GM23338 (cell line): ENCODE results near the gene PHF20. TPM values are rescaled to one million over a fixed set of nuclear protein-coding genes. Genes with fewer than 3 reads are reported as not detected.

Source experiments
- ETS1 ChIP-seq: IDR thresholded peaks from 2 replicates; pipeline ENCODE4 v1.6.1; 2016; ENCODE audit warnings: antibody characterized with exemption
- EZH2 ChIP-seq: fragments of 200-600 bp; sonication (generic); IDR thresholded peaks from one replicate; pipeline ENCODE4 v1.8.0; 2017; ENCODE audit warnings: antibody characterized with exemption, mild to moderate bottlenecking, low read depth; ENCODE audit not compliant: unreplicated experiment
- EZH2phosphoT487 ChIP-seq: fragments of 200-600 bp; sonication (generic); IDR thresholded peaks from one replicate; pipeline ENCODE4 v1.8.1; 2018; ENCODE audit warnings: antibody characterized with exemption; ENCODE audit not compliant: unreplicated experiment
- ZNF114 ChIP-seq: fragments of 250-450 bp; sonication (Bioruptor Pico); IDR thresholded peaks from 2 replicates; pipeline ENCODE4 v1.5.0; 2020; ENCODE audit warnings: mild to moderate bottlenecking, moderate library complexity
- ZNF331 ChIP-seq: fragments of 250-450 bp; sonication (Bioruptor Pico); IDR thresholded peaks from 2 replicates; pipeline ENCODE4 v1.5.0; 2020; ENCODE audit warnings: low read depth, mild to moderate bottlenecking, moderate library complexity
- polyA plus RNA-seq: library from polyadenylated mRNA; unstranded; fragments of >200 nt; fragmentation: Nextera tagmentation; extraction: Ambion mirVana; gene quantifications from 2 replicates; pipeline ENCODE4 v1.2.1, GENCODE V29; 2016
- total RNA-seq: library from RNA; depleted of rRNA; stranded (reverse); fragments of >200 nt; shearing (Covaris generic); gene quantifications from 2 replicates; pipeline ENCODE4 v1.2.3, GENCODE V29; 2014
- TF ChIP-seq, protein P1 (sequence below): fragments of 250-450 bp; sonication (Bioruptor Pico); IDR thresholded peaks from 2 replicates; pipeline ENCODE4 v1.5.0; 2020; ENCODE audit warnings: mild to moderate bottlenecking, moderate library complexity
- TF ChIP-seq, protein P2 (sequence below), 2 experiments: fragments of 200-600 bp in 1 of 2; sonication (generic) in 1 of 2; conservative IDR thresholded peaks; 2 replicates each; pipeline versions ENCODE4 v1.5.1 to v1.6.1; 2016 to 2017; ENCODE audit warnings: antibody characterized with exemption in 2 of 2, low read depth in 2 of 2, mild to moderate bottlenecking in 2 of 2, moderate library complexity in 1 of 2

PHF20 gene
- total and polyA plus RNA-seq, 2 experiments from 2014 or later: 71.8 to 103 TPM

GRCh38 chr20:35792740-35793139 lies 20.9 kb downstream of the PHF20 start (continued):
- TF ChIP-seq, protein P1, sequence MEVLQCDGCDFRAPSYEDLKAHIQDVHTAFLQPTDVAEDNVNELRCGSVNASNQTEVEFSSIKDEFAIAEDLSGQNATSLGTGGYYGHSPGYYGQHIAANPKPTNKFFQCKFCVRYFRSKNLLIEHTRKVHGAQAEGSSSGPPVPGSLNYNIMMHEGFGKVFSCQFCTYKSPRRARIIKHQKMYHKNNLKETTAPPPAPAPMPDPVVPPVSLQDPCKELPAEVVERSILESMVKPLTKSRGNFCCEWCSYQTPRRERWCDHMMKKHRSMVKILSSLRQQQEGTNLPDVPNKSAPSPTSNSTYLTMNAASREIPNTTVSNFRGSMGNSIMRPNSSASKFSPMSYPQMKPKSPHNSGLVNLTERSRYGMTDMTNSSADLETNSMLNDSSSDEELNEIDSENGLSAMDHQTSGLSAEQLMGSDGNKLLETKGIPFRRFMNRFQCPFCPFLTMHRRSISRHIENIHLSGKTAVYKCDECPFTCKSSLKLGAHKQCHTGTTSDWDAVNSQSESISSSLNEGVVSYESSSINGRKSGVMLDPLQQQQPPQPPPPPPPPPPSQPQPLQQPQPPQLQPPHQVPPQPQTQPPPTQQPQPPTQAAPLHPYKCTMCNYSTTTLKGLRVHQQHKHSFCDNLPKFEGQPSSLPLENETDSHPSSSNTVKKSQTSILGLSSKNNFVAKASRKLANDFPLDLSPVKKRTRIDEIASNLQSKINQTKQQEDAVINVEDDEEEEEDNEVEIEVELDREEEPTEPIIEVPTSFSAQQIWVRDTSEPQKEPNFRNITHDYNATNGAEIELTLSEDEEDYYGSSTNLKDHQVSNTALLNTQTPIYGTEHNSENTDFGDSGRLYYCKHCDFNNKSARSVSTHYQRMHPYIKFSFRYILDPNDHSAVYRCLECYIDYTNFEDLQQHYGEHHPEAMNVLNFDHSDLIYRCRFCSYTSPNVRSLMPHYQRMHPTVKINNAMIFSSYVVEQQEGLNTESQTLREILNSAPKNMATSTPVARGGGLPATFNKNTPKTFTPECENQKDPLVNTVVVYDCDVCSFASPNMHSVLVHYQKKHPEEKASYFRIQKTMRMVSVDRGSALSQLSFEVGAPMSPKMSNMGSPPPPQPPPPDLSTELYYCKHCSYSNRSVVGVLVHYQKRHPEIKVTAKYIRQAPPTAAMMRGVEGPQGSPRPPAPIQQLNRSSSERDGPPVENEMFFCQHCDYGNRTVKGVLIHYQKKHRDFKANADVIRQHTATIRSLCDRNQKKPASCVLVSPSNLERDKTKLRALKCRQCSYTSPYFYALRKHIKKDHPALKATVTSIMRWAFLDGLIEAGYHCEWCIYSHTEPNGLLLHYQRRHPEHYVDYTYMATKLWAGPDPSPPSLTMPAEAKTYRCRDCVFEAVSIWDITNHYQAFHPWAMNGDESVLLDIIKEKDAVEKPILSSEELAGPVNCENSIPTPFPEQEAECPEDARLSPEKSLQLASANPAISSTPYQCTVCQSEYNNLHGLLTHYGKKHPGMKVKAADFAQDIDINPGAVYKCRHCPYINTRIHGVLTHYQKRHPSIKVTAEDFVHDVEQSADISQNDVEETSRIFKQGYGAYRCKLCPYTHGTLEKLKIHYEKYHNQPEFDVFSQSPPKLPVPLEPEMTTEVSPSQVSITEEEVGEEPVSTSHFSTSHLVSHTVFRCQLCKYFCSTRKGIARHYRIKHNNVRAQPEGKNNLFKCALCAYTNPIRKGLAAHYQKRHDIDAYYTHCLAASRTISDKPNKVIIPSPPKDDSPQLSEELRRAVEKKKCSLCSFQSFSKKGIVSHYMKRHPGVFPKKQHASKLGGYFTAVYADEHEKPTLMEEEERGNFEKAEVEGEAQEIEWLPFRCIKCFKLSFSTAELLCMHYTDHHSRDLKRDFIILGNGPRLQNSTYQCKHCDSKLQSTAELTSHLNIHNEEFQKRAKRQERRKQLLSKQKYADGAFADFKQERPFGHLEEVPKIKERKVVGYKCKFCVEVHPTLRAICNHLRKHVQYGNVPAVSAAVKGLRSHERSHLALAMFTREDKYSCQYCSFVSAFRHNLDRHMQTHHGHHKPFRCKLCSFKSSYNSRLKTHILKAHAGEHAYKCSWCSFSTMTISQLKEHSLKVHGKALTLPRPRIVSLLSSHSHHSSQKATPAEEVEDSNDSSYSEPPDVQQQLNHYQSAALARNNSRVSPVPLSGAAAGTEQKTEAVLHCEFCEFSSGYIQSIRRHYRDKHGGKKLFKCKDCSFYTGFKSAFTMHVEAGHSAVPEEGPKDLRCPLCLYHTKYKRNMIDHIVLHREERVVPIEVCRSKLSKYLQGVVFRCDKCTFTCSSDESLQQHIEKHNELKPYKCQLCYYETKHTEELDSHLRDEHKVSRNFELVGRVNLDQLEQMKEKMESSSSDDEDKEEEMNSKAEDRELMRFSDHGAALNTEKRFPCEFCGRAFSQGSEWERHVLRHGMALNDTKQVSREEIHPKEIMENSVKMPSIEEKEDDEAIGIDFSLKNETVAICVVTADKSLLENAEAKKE: no peak
- no peak for TF ChIP-seq ZNF331
- TF ChIP-seq EZH2: no peak
- no peak for TF ChIP-seq ZNF114 (CRISPR knock-in tag)
- TF ChIP-seq EZH2phosphoT487: no peak
- TF ChIP-seq, protein P2, sequence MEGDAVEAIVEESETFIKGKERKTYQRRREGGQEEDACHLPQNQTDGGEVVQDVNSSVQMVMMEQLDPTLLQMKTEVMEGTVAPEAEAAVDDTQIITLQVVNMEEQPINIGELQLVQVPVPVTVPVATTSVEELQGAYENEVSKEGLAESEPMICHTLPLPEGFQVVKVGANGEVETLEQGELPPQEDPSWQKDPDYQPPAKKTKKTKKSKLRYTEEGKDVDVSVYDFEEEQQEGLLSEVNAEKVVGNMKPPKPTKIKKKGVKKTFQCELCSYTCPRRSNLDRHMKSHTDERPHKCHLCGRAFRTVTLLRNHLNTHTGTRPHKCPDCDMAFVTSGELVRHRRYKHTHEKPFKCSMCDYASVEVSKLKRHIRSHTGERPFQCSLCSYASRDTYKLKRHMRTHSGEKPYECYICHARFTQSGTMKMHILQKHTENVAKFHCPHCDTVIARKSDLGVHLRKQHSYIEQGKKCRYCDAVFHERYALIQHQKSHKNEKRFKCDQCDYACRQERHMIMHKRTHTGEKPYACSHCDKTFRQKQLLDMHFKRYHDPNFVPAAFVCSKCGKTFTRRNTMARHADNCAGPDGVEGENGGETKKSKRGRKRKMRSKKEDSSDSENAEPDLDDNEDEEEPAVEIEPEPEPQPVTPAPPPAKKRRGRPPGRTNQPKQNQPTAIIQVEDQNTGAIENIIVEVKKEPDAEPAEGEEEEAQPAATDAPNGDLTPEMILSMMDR (conservative IDR thresholded peaks at IDR 0.05; ENCODE audit: low read depth in 2 of 2): no peak
- TF ChIP-seq ETS1: no peak
